ENCODE results near the gene LLCFC1.

LLCFC1 gene

DNA sequence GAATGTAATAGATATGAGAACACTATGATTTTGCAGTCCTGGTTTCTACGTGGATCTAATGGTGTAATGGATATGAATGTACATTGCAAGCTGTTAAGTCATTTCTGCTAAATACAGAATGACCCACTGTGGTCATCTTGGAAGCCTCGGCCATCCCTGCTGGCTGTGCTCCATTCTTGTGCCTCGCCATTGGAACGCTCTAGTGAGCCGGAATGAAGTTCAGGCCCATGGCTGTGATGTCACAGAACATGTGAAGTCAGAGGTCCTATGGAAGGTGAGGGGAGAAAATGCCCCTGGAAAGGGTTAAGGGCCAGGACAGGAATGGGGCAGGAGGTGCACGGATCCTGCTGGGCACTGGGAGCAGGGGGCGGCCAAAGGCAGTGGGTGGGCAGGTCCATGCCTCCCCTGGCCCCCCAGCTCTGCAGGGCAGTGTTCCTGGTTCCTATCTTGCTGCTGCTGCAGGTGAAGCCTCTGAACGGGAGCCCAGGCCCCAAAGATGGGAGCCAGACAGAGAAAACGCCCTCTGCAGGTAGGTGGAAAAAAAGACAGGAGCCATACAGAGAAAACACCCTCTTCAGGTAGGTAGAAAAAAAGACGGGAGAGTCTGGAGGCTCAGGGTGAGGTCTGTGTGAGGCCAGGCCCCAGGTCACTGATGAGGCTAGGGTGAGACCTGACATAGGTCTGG lies at the start of gene LLCFC1:
Gene LLCFC1, plus strand, starts transcription at position 259 of the 685 bp plus-strand sequence. Its CDS starts 138 bp downstream, at position 397.
- DNase-seq = no peak

DNA sequence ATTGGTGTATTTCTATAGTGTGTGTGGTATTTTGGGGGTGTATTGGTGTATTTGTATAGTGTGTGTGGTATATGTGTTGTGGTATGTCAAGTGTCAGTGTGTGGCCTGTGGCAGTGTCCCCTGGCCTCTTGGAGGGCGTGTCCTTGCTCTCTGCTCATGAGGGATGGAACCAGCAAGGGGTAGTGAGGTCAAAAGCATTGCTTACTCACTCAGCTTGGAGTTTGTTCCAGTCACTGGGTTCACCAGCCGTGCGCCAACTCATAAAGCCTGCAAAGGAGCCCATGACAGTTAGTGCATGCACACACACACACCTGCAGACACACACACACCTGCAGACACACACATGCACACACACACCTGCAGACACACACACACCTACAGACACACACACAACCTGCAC lies 49.5 kb upstream of the LLCFC1 start:
- DNase-seq = no peak

DNA sequence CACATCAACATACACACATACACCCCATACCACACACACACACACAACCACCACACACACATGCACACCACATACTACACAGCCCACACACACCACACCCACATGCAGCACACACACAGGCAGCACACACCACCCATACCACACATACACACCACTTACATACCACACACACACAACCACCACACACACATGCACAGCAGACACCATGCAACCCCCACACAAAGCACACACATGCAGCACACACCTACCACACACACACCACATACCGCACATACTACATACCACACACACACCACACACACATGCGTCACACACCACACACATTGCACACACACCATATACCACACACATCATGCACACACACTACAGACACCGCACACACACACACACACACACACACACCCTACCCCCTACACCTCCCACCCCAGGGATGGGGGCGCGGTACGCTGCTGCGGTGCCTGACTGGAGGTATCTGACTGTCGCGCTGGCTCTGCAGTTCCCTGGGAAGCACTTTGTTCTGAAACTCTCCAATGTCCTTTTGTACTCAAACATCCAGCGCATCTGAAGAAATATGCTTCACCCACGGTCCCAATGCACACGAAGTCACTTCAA lies 48.3 kb upstream of the LLCFC1 start:
- DNase-seq = no peak

DNA sequence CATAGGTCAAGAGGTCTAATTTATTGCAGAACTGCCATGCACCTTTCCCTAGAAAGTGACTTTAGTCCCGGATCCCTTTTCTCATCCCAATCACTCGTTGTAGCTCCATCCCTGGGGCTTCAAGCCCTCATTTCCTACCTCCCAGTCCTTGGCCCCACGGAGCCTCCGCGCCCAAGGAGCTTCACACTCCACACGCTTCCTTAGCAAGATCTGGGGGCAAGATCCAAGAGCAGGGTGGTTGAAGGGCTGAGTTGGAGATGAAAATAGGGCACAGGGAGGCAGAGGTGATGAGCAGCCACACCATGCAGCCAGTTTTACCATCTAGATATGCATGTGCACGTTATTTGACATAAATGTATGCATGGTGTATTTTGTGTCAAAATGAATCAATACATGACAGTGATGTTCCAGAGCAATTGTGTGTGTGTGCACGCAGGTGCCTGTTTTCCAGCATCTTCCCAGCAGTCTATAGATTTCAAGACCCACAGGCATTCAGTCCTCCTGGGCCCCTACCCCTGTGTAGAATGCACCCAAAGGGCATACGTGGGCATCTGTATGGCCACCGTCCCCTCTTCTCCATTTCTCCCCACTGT lies 47.7 kb upstream of the LLCFC1 start:
- DNase-seq = no peak

DNA sequence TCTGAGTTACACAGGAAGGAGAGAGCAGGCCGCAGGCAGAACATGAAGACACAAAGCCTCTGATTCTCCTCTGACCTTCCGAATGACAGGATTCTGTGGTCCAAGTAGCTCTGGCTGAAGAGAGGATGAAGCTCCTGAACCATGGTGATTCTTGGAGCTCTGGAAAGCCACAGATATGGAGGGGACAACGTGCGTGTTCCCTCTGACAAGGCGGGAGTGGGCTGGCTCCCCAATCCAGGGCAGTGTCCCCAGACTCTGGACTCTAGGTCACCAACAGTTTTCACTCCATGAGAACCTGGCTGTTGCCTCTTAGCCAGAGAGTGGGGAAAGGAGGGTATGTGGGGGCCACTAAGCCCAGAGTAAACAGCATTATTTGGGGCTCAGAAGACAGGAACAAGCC lies 46.3 kb upstream of the LLCFC1 start:
- no peak for DNase-seq

DNA sequence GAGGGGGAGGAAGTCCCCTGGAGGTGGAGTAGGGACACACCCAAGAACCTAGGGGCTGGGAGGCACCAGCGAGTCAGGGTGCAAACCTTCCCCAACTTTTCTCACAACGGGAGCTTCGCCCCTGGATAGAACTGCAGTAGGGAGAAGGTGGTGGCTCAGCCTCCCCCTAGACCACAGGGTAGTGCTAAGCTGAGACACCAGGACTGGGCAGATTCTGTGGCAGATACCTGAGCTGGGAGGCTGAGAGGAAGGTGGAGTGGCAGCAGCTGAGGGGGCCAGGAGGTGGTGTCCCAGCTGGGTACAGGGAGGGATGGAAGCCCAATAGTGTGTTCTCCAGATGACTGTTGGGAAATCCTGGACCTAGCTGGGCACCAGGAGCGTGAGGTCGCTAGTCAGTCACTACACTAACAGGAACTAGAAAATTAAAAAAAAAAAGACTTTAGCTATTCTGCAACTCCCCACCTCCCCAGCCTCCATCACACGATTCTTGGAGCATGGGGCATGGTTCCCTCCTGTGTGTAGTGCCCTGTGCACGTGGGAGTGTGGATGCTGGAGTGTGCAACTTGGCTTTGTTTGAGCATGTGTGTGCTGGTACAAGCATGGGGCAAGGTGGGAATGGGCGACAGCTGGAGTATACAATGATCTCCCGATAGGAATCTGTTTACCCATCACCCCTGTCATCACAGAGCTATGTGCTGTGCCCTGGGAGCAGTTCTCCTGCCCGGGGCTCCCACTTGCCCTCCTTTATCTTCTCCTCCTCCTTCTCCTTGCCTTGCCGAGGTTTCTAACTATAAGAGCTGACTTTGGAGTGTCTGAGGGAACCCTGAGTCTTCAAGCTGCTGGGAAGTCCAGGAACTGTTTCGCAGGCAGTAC lies 44.9 kb upstream of the LLCFC1 start:
- DNase-seq = no peak

DNA sequence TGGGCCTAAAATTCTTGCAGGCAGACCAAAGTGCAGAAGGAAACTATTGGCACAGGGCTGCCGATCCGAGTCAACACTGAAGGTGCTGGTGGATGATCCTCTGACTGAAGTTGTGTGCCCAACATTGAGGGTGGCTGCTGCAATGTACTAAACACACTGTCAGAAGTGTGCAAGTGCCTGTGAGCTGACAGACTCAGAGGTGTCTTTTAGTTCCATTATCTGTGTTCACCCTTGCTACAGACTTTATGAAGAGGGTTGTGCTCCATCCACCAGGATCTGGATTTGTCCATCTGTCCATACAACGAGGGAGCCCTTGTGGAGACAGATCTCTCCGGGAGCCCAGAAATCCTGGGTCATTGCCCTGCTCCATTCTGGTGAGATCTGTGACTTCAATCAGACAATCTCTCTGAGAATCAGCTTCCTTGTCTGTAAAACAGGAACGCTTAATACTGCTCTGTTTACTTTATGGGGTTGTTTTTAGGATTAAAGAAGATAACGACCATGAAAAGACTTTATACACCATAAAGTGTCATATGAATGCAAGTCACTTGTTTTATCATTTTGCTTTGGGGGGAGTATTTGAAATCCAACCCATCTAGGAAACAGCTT lies 44.2 kb upstream of the LLCFC1 start:
- no peak for DNase-seq

DNA sequence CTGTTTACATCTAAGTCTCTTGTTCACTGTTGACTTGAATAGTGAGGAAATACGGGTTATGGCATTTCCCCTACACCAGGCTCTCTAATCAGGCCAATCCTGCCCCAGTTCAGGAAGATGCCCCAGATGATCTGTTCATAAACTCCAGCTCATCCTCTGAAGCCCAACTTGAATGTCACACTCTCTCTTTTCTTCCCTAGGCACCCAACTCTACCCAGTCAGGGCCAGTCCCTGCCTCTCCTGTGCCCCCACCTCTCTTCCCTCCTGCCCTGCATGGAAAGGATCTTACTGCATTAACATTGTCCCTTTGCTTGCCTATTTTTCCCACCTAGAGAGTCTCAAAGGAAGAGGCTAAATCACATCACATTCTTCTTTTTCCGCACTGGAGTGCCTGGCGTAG lies 43.1 kb upstream of the LLCFC1 start:
- no peak for DNase-seq

DNA sequence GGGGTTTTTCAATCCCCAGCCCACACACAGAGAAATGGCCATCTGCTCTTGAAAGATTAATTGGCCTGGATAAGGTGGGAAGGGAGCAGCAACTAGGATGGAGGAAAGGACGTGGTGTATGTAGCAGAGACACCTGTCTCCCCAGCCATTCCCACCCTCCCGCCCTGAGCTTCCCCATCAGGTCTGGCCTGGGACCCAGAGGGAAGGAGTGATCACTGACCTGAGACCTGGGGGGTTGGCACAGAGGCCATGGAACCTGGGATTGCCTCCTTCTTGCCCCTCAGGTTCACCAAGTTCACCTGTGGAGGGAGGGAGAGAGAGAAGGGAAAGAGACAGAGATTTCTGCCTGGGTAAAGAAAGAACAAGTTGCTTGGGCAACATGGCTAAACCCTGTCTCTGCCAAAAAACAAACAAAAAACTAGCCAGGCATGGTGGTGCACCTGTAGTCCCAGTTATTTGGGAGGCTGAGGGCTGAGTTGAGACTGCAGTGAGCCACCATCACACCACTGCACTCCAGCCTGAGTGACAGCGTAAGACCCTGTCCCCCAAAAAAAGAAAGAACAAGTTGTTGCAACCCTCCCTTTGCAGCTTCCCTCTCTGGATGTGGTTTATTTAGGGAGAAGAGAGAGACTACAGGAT lies 42.4 kb upstream of the LLCFC1 start:
- DNase-seq = no peak

DNA sequence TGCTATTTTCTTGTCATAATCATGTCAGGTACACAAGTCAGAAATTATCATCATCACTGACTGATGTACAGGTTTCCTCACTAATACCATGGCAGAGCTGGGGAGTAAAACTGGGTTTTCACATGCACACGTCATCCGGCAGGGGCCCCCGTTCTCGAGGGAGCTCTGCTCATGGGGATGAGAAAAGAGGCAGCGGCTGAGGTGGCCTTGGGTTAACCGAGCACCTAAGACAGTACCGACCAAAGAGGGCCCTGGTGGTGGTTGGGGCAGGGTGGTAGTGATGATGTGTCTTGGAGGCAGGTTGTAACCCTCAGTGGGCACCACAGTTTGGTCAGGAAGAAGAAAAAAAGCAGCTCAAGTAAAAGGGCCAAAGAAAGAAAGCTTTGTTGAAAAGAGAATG lies 41.6 kb upstream of the LLCFC1 start:
- DNase-seq = no peak

DNA sequence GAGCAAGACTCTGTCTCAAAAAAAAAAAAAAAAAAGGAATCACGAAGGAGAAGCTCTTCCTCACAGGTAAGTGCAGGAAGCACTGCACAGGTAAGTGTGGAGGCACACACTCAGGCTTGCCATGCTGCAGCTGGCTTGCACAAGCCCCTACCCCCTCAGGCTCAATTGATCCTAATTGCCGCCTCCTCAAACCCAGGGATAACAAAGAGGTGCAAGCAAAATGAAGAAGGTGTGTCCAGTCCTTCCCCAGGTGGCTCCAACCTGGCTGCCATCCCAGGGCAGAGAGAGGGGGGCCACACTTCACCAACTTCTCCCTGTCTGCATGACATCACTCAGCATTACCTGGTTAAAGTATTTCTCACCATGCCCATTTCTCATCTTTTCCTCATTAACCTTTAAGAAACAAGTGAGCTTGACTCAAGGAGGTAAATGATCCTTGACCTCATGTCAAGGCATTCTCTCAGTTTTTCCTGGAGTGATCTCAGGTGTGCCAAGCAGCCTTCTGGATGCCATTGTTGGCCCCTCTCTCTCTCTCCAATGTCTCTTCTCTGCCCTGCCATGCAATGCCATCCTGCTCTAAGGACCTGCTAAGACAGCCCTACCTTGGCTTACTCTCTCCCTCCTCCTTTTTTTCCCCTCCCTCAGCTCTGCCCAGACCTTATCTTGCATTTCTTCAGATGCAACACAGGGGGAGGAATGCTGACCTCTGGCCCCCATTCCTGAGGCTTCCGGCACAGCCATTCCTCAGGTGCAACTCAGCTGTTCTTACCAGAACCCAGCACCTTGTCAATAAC lies 40.7 kb upstream of the LLCFC1 start:
- no peak for DNase-seq

DNA sequence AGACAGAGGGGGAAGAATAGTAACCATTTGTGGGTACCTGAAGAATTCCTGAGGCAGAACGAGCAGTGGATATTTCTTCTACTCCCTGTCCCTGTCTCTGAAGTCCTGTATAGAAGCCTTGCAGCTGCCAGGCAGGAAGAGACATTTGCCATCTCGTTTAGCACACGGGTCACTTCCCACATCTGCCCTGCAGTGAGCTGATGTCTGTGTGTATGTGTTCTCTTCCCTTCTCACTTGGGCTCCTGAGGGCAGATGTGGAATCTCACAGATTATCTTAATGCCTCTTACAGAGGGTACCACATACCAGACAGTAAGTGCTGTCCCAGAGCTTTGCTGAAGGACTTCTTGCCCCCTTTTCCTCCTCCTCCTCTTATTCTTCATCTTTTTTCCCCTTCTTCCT lies 39.6 kb upstream of the LLCFC1 start:
- no peak for DNase-seq

DNA sequence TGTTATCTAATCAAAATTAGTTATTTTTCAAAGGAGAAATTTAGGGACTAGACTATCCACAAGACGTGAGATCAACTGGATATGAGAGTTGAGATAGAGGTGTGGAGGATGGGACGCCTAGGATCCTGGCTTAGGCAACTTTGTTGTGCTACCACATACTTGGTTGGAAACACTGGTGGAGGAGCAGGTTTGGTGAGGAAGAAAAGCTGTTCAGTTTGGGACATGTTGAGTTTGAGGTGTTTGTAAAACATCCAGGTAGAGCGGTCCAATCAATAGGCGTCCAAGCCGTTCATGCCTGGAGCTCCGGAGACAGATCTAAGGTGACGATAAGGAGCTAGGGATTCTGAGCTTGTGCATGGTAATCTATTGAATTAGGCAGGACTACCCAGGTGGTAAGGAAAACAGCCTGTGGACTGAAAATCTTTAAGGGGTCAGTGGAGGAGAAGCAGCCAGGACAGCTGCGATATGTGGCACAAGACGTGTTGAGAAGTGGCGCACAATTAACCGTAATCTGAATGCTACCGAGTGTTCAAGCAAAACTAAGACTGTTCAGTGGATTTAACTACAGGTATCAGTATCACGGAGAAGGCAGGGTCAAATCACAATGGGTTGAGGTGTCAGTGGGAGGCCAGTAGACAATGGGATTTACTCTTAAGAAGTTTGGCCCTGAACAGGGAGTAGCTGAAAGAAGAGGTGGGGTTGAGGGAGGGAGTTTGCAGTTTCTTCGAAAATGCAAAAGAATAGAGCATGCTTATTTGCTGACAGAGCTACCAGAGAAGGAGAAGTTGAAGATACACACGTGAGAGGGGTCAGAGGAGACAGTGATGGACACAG lies 37.6 kb upstream of the LLCFC1 start:
- no peak for DNase-seq

DNA sequence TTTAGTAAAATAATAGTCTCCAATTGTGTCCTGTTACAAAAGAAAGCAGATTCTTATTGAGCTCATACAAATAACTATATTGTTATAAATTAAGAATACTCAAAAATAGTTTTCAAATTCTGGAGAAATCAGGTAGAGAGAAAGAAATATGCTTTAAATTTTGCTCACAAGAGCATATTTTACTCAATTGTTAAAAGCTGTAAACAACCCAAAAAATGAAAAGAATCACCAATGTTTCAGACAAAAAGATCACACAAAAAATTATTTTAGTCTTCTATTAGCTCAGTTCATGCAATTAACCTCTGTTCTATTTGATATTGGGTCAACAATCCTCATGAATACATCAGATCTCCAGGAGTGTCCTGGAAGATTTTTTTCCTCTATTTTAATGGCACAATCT lies 35.2 kb upstream of the LLCFC1 start:
- no peak for DNase-seq

DNA sequence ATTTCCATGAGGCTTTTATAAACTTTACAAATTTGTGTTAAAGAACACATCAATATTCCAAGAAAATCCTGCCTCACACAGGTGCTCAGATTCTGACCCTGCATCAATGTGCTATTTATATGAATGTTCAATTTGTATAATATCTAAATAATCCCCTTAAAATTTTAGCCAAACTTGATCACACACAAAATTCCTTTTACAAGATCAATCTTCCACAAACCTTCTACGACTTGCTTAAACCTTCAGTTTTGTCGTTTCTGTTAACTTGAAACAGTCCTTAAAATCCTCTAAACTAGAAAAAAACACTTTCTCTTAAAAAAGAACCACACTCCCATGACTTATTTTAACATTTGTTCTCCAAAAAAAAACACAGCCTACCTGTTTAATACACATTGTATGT lies 33.5 kb upstream of the LLCFC1 start:
- no peak for DNase-seq

DNA sequence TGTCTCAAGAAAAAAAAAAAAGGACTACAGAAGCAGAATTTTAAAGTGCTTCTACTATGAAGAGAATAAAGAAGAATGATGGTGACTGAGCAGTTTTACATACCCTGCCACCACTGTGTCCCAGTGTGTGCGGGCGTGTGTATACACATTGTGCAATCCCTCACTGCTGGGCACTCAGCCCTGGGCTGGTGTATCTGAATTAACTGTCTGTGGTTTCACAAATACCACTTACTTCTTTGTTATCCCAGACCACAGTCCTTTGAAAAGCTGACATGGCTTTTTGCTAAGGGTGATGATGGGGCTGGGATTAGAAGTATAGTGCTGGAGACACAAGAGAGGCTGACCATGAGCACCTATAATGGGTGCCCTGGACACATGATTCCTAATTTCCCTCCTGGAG lies 32.6 kb upstream of the LLCFC1 start:
- DNase-seq = no peak

DNA sequence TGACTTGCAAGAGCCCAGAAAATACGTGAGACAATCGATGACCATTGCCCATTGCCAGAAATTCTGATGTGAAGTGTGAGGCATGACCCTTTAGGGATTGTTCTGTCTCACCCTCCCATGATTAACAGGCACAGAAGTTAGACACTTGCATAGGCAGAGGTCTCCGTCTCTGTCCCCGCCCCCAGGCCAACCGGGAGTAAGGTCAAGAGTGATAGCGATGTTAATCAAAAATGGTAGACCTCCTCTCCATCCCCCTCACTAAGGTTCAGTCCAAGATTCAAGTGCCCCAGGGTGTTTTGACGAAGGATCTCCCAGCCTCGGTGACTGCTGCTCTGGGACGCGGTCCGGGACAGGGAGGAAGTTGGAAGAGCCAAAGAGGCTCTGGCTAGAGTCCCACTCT lies 31.0 kb upstream of the LLCFC1 start:
- no peak for DNase-seq

DNA sequence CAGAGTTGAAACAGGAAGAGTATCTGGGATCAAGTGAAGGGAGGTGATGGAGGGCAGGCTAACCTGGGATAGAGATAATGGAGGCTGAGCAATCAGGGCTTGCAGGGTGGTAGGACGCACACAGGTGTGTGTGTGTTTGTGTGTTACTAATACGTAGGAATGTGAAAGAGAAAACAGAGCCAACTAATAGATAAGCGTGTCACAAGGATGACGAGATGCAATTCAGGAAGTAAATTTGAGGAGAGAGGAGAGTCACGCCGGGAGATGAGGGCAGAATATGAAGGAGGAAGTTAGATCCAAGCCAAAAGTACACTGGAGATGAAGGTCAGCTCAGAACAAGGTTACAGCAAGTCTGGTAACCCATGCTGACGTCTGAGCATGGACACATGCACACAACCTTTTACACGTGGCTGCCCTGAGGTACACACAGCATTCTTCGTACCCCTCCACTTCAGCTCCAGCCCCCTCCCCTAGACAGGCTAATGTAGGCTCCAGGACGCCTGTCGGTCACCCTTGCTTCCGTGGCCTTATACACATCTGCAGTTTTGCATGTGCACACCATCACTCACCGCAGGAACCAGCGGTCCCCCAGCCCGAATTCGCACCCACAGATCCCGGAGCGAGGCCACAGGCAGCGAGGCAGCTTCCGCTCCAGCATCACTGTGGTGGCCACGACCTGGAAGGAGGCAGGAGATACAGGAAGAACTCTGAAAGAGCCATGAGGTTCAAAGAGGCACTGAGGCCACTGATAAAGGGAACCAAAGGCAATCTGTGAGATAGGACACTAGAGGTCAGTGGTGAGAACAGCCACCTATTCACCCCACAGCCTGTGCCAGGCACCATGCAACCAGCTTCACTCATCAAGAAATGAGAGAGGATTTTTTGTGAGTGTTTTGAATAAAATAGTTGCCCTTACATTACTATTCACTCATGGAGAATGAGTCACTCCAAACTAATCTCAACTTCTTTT lies 30.1 kb upstream of the LLCFC1 start:
- DNase-seq = no peak

DNA sequence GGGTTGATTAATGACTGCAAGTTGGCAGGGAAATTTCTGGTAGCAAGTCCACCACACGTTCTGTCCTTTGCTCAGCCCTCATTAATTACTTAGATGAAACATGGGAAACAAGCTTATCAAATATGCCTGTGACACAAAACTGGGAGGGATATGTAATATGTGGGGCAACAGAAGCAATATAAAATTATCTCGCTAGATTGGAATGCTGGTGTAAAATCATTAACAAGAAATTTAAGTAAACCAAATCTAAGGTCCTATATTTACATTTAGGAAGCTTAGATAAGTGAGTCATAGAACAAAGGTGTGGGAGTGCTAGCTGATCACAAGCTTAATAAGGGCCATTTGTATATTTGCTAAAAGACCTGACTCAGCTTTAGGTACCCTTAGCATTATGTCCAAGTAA lies 29.3 kb upstream of the LLCFC1 start:
- no peak for DNase-seq

DNA sequence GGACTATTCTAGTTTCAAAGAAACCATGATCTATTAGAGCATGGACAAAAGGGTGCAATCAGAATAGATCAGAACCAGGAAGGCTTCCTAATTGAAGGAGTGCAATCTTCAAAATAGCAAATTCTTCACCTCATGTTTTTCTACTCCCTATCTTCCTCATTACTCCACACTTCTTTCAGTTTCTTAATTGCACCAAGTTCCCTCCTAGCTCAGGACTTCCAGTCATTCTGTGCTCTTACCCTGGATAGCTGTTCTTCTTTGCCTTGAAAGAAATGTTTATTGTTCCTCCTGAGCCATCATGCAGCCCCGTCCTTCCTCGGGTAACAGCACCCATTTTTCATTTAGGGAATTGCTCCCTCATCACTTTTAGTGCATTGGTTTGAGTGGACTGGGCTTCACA lies 28.8 kb upstream of the LLCFC1 start:
- DNase-seq = no peak
